ENCODE results near the gene MAPK13.

DNA sequence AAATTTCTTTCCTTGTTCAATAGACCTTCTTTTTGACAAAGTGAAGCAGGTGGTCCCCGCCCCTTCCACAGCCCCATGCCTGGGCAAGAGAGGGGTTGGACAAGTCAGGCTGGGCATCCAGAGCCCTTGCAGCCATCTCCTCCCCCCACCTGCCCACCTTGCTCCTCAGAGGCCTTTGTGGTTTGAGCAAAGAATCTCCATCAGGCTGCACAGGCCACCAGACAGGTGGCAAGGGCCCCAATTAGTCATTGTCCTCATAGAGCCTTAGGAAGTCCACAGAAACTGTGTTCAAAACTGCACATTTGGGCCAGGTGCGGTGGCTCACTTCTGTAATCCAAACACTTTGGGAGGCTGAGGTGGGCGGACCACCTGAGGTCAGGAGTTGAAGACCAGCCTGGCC lies 1.5 kb upstream of the MAPK13 start:
- no peak for TF ChIP-seq POLR2A (IDR thresholded peaks at IDR 0.05)
- TF ChIP-seq, protein P1, sequence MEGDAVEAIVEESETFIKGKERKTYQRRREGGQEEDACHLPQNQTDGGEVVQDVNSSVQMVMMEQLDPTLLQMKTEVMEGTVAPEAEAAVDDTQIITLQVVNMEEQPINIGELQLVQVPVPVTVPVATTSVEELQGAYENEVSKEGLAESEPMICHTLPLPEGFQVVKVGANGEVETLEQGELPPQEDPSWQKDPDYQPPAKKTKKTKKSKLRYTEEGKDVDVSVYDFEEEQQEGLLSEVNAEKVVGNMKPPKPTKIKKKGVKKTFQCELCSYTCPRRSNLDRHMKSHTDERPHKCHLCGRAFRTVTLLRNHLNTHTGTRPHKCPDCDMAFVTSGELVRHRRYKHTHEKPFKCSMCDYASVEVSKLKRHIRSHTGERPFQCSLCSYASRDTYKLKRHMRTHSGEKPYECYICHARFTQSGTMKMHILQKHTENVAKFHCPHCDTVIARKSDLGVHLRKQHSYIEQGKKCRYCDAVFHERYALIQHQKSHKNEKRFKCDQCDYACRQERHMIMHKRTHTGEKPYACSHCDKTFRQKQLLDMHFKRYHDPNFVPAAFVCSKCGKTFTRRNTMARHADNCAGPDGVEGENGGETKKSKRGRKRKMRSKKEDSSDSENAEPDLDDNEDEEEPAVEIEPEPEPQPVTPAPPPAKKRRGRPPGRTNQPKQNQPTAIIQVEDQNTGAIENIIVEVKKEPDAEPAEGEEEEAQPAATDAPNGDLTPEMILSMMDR (IDR thresholded peaks at IDR 0.05): no peak
